ENCODE results near the gene RABGEF1. TPM values are rescaled to one million over a fixed set of nuclear protein-coding genes. Genes with fewer than 3 reads are reported as not detected.

Gene RABGEF1
- total and polyA plus RNA-seq, 2 donors (not counting 1 experiment from before 2014, with no cell fraction given), result 27.9 to 31.0 TPM

DNA sequence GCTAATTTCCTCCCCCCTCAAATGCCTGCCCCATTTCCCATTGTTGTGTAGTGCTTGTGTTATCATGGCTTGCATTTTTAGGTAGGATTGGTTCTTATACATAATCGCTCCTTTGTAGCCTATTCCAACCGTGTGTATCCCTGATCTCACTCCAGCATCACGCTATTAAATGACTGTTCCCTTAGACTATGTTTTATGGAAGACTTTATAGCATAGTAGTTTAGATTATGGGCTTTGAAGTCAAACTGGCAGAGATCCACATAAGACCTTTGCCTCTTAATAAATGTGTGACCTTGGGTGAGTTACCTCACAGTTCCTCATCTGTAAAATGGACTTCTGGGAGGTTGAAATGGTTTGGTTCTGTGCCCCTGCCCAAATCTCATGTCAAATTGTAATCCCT, 5.4 kb upstream of the RABGEF1 start:
- no peak for ATAC-seq (ENCODE audit: low read depth)
- Mint-ChIP-seq H3K9me3 (ENCODE audit: insufficient read depth) (no peaks in the 10 kb centered on the region), H3K27me3 (no peaks in the 10 kb centered on the region), H3K4me3 (no peak overlapping the region), H3K4me1 (peaks cover 50% of the 10 kb centered on the region), H3K27ac (peak overlapping the region; percentile 56)
- no peaks in the 10 kb centered on the region for H3K27me3 ChIP-seq (replicated peaks in 1 of 4; ENCODE audit: control extremely low read depth in 1 of 4, control insufficient read depth in 3 of 4, insufficient read depth in 4 of 4, low read length in 3 of 4)
- intact Hi-C loops (cut with micrococcal nuclease), result no loop called here
- peaks cover 14% of the 10 kb centered on the region for H4K20me1 ChIP-seq (ENCODE audit: control insufficient read depth, insufficient read depth, low read length, poor library complexity, severe bottlenecking)
- no peak for TF ChIP-seq EZH2 (IDR thresholded peaks at IDR 0.05; ENCODE audit: borderline replicate concordance, insufficient read depth, low read depth, low read length, poor library complexity, severe bottlenecking)
- TF ChIP-seq, protein P1, sequence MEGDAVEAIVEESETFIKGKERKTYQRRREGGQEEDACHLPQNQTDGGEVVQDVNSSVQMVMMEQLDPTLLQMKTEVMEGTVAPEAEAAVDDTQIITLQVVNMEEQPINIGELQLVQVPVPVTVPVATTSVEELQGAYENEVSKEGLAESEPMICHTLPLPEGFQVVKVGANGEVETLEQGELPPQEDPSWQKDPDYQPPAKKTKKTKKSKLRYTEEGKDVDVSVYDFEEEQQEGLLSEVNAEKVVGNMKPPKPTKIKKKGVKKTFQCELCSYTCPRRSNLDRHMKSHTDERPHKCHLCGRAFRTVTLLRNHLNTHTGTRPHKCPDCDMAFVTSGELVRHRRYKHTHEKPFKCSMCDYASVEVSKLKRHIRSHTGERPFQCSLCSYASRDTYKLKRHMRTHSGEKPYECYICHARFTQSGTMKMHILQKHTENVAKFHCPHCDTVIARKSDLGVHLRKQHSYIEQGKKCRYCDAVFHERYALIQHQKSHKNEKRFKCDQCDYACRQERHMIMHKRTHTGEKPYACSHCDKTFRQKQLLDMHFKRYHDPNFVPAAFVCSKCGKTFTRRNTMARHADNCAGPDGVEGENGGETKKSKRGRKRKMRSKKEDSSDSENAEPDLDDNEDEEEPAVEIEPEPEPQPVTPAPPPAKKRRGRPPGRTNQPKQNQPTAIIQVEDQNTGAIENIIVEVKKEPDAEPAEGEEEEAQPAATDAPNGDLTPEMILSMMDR (IDR thresholded peaks at IDR 0.05), result no peak
- H3K9me3 ChIP-seq (ENCODE audit: control extremely low read depth in 1 of 3, control insufficient read depth in 2 of 3, insufficient read depth in 1 of 3, low read length in 2 of 3), result peaks cover 0 to 3% (median 0%) of the 10 kb centered on the region in 3 donors
- peaks cover 42 to 51% of the 10 kb centered on the region in 2 donors for H3K4me1 ChIP-seq (ENCODE audit: control insufficient read depth in 2 of 2, insufficient read depth in 2 of 2, low read length in 2 of 2)
- ChIA-PET CTCF (no interaction called here), POLR2A (interaction anchor here (0.9 kb wide), 1 partner anchor 56 kb away, joined by 4 read pairs; no protein-coding TSS in a partner anchor)
- DNase-seq, result no peak
- H3K27ac ChIP-seq (ENCODE audit: low read length in 2 of 2), result peak overlapping the region in 1 of 2 donors; percentile 55
- whole genome bisulfite sequencing (ENCODE audit: insufficient coverage), result no CpG with 5 or more reads among the region's 3 CpGs
- no peak overlapping the region for H3K9ac ChIP-seq (ENCODE audit: low read length)
- peaks cover 2 to 7% of the 10 kb centered on the region in 2 experiments for H3K36me3 ChIP-seq (replicated peaks in 1 of 2; ENCODE audit: control extremely low read depth in 1 of 2, control insufficient read depth in 1 of 2, extremely low read depth in 1 of 2, insufficient read depth in 2 of 2, low read length in 1 of 2)
- H3K79me2 ChIP-seq (ENCODE audit: control insufficient read depth, insufficient read depth, low read length), result peaks cover 42% of the 10 kb centered on the region
- H2AFZ ChIP-seq (ENCODE audit: insufficient read depth, low read depth, low read length, poor library complexity, severe bottlenecking), result no peak overlapping the region
- H3K4me2 ChIP-seq (replicated peaks; ENCODE audit: low read depth, low read length, poor library complexity, severe bottlenecking), result no peak overlapping the region
- no peak overlapping the region for H3K4me3 ChIP-seq (ENCODE audit: control extremely low read depth in 1 of 5, extremely low read depth in 1 of 5, insufficient read depth in 1 of 5, low read depth in 2 of 5, low read length in 4 of 5)

DNA sequence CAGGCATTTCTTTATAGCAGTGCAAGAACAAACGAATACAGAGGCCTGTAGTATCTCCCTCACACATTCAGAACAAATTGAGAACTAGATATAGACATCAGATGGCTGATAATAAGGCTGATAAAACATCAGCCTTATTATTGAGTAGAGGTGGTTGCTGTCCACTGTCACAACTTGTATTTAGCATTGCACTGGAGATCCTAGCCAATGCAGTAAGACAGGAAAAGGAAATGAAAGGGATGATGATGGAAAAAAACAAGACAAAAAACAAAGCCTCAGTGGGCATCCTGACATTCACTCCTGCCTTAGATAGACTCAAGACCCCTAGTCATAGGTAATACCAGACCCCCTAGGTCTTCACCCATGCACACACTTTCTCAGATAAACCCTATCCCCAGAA, 4.7 kb upstream of the RABGEF1 start:
- intact Hi-C loops (cut with micrococcal nuclease), result no loop called here
- peaks cover 42 to 51% of the 10 kb centered on the region in 2 donors for H3K4me1 ChIP-seq (ENCODE audit: control insufficient read depth in 2 of 2, insufficient read depth in 2 of 2, low read length in 2 of 2)
- H3K27ac ChIP-seq (ENCODE audit: low read length in 2 of 2), result peak overlapping the region; percentile 25 to 55
- peak overlapping the region; percentile 50 for H3K4me2 ChIP-seq (replicated peaks; ENCODE audit: low read depth, low read length, poor library complexity, severe bottlenecking)
- ATAC-seq (ENCODE audit: low read depth) (no peak), DNase-seq (no peak)
- H3K4me3 ChIP-seq (ENCODE audit: control extremely low read depth in 1 of 5, extremely low read depth in 1 of 5, insufficient read depth in 1 of 5, low read depth in 2 of 5, low read length in 4 of 5), result no peak overlapping the region
- H3K4me1 Mint-ChIP-seq, result peaks cover 51% of the 10 kb centered on the region
- peak overlapping the region; percentile 70 for H3K27ac Mint-ChIP-seq
- peaks cover 0 to 3% (median 0%) of the 10 kb centered on the region in 3 donors for H3K9me3 ChIP-seq (ENCODE audit: control extremely low read depth in 1 of 3, control insufficient read depth in 2 of 3, insufficient read depth in 1 of 3, low read length in 2 of 3)
- H3K4me3 Mint-ChIP-seq, result no peak overlapping the region
- H3K36me3 ChIP-seq (replicated peaks in 1 of 2; ENCODE audit: control extremely low read depth in 1 of 2, control insufficient read depth in 1 of 2, extremely low read depth in 1 of 2, insufficient read depth in 2 of 2, low read length in 1 of 2), result peaks cover 2 to 7% of the 10 kb centered on the region in 2 experiments
- no peaks in the 10 kb centered on the region for H3K27me3 Mint-ChIP-seq
- TF ChIP-seq, protein P1 (IDR thresholded peaks at IDR 0.05), result no peak
- no peak for TF ChIP-seq EZH2 (IDR thresholded peaks at IDR 0.05; ENCODE audit: borderline replicate concordance, insufficient read depth, low read depth, low read length, poor library complexity, severe bottlenecking)
- no CpG with 5 or more reads among the region's 1 CpG for WGBS (ENCODE audit: insufficient coverage)
- POLR2A ChIA-PET, result interaction anchor here (0.6 kb wide), 1 partner anchor 185 kb away, joined by 4 read pairs; the partner anchor contains the start of gene TMEM248
- no peaks in the 10 kb centered on the region for H3K27me3 ChIP-seq (replicated peaks in 1 of 4; ENCODE audit: control extremely low read depth in 1 of 4, control insufficient read depth in 3 of 4, insufficient read depth in 4 of 4, low read length in 3 of 4)
- H4K20me1 ChIP-seq (ENCODE audit: control insufficient read depth, insufficient read depth, low read length, poor library complexity, severe bottlenecking), result peaks cover 14% of the 10 kb centered on the region
- H3K9ac ChIP-seq (ENCODE audit: low read length), result no peak overlapping the region
- H3K79me2 ChIP-seq (ENCODE audit: control insufficient read depth, insufficient read depth, low read length), result peaks cover 44% of the 10 kb centered on the region
- CTCF ChIA-PET, result interaction anchor here (1.0 kb wide), 1 partner anchor 33 kb away, joined by 3 read pairs; no protein-coding TSS in a partner anchor
- H2AFZ ChIP-seq (ENCODE audit: insufficient read depth, low read depth, low read length, poor library complexity, severe bottlenecking), result no peak overlapping the region
- H3K9me3 Mint-ChIP-seq (ENCODE audit: insufficient read depth), result no peaks in the 10 kb centered on the region
